NCI-H2171 treated with DMSO at 0.1 percent for 48 hours (cell line): ENCODE results near the gene KIF26B.

Experiments
- DNase-seq: peaks from one replicate; lab custom pipeline; 2025; lab: John Stamatoyannopoulos, UW

The KIF26B gene

GRCh38 chr1:245428681-245429080 is 273.9 kb downstream of the KIF26B start:
- DNase-seq = no peak

GRCh38 chr1:245431706-245432105 is 276.9 kb downstream of the KIF26B start:
- DNase-seq = peak; percentile 29

GRCh38 chr1:245432228-245432875 is 277.6 kb downstream of the KIF26B start:
- no peak for DNase-seq

- no peak for DNase-seq
Measured at GRCh38 chr1:245433561-245433960, 278.8 kb downstream of the KIF26B start.

- no peak for DNase-seq
Measured at GRCh38 chr1:245434280-245434679, 279.5 kb downstream of the KIF26B start.

GRCh38 chr1:245436407-245436806 is 281.6 kb downstream of the KIF26B start:
- DNase-seq = no peak

- DNase-seq = no peak
Measured at GRCh38 chr1:245437369-245438062, 282.7 kb downstream of the KIF26B start.

GRCh38 chr1:245440922-245441321 is 286.1 kb downstream of the KIF26B start:
- DNase-seq = peak; percentile 85

GRCh38 chr1:245441689-245442088 is 286.9 kb downstream of the KIF26B start:
- DNase-seq = peak; percentile 74

- peak; percentile 78 for DNase-seq
Measured at GRCh38 chr1:245444147-245444828, 289.5 kb downstream of the KIF26B start.

- DNase-seq = no peak
Measured at GRCh38 chr1:245444945-245445344, 290.2 kb downstream of the KIF26B start.

GRCh38 chr1:245448531-245448930 is 293.7 kb downstream of the KIF26B start:
- DNase-seq = no peak

GRCh38 chr1:245448975-245449431 is 294.2 kb downstream of the KIF26B start:
- DNase-seq = no peak

- no peak for DNase-seq
Measured at GRCh38 chr1:245453541-245453940, 298.8 kb downstream of the KIF26B start.

GRCh38 chr1:245454051-245454450 is 299.3 kb downstream of the KIF26B start:
- DNase-seq = no peak

- no peak for DNase-seq
Measured at GRCh38 chr1:245457562-245457961, 302.8 kb downstream of the KIF26B start.

GRCh38 chr1:245458234-245458633 is 303.4 kb downstream of the KIF26B start:
- DNase-seq = no peak

GRCh38 chr1:245458761-245459174 is 304.0 kb downstream of the KIF26B start:
- DNase-seq = no peak

GRCh38 chr1:245459621-245460020 is 304.8 kb downstream of the KIF26B start:
- DNase-seq = no peak

GRCh38 chr1:245461681-245462080 is 306.9 kb downstream of the KIF26B start:
- DNase-seq = no peak

- DNase-seq = no peak
Measured at GRCh38 chr1:245462161-245462560, 307.4 kb downstream of the KIF26B start.

GRCh38 chr1:245463392-245464165 is 308.8 kb downstream of the KIF26B start:
- no peak for DNase-seq
